Muscle of leg (tissue), 11 donors: ENCODE data around the gene ARHGAP31. TPM values are rescaled to one million over a fixed set of nuclear protein-coding genes. Genes with fewer than 3 reads are reported as not detected.
"Not testable (repeated sequence)": the region's sequence is repeated elsewhere in the genome, so short reads cannot be mapped to it uniquely, and the experiment has no call there.

ENCODE experiments used
- DNase-seq: peaks from one replicate; pipeline ENCODE4 v3.0.0; 2013
- H3K27ac ChIP-seq: one replicate; pipeline ENCODE4 v1.5.1; 2013; ENCODE audit warnings: mild to moderate bottlenecking, low read length, control low read depth
- H3K27me3 ChIP-seq: one replicate; pipeline ENCODE4 v1.6.1; 2013; ENCODE audit warnings: low read length; ENCODE audit not compliant: control insufficient read depth, insufficient read depth
- H3K36me3 ChIP-seq: one replicate; pipeline ENCODE4 v1.6.1; 2013; ENCODE audit warnings: low read length; ENCODE audit not compliant: control insufficient read depth, insufficient read depth
- H3K4me1 ChIP-seq: one replicate; pipeline ENCODE4 v1.6.1; 2013; ENCODE audit warnings: low read length; ENCODE audit not compliant: control insufficient read depth, insufficient read depth
- H3K4me3 ChIP-seq: one replicate; pipeline ENCODE4 v1.5.1; 2013; ENCODE audit warnings: low read length, control low read depth
- H3K9me3 ChIP-seq: replicated peaks from 2 replicates; pipeline ENCODE4 v1.6.1; 2013; ENCODE audit warnings: low read depth, low read length; ENCODE audit not compliant: control insufficient read depth
- whole genome bisulfite sequencing: methylation state at CpG from one replicate; pipeline ENCODE4 v1.1.5; 2013; ENCODE audit warnings: missing lambda C conversion rate; ENCODE audit not compliant: insufficient coverage; 5-methylcytosine and 5-hydroxymethylcytosine counted together
- polyA plus RNA-seq, 8 donors: library from polyadenylated mRNA; unstranded; fragments of 120-200 nt; gene quantifications; one replicate each; pipeline versions ENCODE4 v1.2.1 to v1.2.3, GENCODE V29; 2013; ENCODE audit warnings: inconsistent platforms in 1 of 8, low replicate concordance in 1 of 8; ENCODE audit not compliant: insufficient read length in 8 of 8, insufficient read depth in 1 of 8
- total RNA-seq: library from RNA; stranded (reverse); fragments of 120-200 nt; gene quantifications from one replicate; pipeline ENCODE4 v1.2.4, GENCODE V29; 2013

ARHGAP31 gene
- total and polyA plus RNA-seq, 9 donors: 7.7 to 18.4 (median 11.5) TPM

DNA sequence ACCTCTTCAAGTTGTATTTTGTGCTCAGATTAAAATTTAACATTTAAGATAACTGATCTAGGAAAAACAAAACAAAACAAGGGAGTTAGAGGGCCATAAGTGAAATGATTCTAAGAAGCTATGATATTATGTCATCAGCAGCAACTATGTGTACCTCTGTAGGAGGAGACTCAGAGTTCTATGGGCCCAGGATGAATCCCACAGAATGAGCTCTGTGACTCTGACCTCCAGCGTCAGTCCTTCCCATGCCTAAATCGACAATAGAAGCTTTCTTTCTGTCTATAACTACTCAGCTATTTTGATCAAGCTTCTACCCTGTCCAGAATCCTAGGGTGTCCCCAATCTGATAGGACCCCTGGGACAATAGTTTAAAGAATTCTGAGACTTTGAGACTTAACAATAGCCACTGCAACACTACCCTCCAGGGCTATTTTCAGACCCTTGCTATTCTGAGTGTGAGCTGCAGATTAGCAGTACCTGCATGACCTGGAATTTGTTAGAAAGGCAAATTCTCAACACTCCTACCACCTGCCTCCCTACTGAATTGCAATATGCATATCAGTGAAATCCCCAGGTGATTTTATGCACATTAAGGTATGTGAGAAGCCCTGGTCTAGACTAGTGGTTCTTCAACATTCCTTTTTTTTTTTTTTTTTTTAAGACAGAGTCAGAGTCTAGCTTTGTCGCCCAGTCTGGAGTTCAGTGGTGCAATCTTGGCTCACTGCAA is 66.7 kb downstream of the ARHGAP31 start:
- Histone ChIP-seq H3K4me3 (no peak overlapping the region), H3K4me1 (no peaks in the 10 kb centered on the region), H3K27ac (no peak overlapping the region), H3K36me3 (peaks cover 2% of the 10 kb centered on the region), H3K9me3 (no peaks in the 10 kb centered on the region), H3K27me3 (no peaks in the 10 kb centered on the region)
- DNase-seq: no peak
- WGBS: 86% methylated on average over 1 of the region's 3 CpGs

DNA sequence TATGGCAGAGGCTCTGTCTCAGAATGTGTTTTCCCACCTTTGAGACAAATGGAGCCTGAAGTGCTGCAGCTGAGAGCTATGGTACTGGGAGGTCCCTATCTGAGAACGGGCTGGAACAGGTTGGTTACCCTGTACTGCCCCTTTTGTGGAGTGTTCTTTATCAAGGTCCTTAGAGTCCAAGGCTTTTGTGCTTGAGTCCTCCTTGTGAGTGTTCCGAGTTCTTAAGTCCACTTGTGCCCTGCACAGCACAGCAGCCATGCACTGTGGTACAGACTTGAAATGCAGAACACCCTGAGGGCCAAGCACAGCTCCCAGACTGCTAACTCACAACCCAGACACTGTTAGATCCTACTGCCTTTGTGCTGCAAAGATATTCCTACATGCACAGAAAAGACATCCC is 67.8 kb downstream of the ARHGAP31 start:
- Histone ChIP-seq H3K4me3 (no peak overlapping the region), H3K9me3 (no peaks in the 10 kb centered on the region), H3K36me3 (peaks cover 2% of the 10 kb centered on the region), H3K27ac (no peak overlapping the region), H3K27me3 (no peaks in the 10 kb centered on the region), H3K4me1 (no peaks in the 10 kb centered on the region)
- DNase-seq: no peak
- WGBS: 100% methylated on average over 1 of the region's 2 CpGs

DNA sequence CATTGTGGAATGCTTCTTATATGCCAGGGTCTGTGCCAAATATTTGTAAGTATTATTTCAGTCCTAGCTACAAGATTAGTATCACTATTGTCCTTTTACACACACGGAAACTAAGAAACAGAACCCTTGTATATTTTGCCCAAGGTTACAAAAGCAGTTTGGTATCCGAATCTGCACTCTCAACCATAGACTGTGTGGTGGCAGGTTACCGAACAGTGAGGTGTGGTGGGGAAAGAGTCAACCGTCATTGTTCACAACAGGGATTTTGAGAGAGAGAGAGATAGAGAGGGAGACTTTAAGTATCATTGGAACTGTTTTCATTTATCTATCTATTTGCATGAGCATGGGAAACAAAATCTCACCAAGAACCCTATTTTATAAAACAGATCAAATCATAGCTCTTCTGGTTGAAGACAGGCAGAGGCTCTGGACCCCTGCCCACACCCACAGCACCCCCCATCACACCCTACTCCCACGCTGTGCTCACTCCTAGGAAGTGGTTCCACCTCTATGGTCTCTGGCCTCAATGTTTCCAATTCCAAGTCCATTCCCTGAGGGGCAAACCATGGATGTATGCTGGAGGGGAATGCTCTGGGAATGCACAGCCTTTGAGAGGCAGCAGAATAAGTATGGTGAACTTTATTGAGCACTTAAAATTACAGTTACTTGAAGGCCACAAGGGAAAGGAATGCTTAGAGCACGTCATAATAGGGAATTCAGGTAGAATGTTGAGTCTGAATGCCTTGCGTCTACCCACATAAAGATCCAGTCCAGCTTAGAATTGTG is 69.0 kb downstream of the ARHGAP31 start:
- no peaks in the 10 kb centered on the region for H3K4me1 ChIP-seq
- WGBS: 85% methylated on average over 2 of the region's 7 CpGs
- H3K36me3 ChIP-seq: peaks cover 2% of the 10 kb centered on the region
- no peaks in the 10 kb centered on the region for H3K27me3 ChIP-seq
- H3K27ac ChIP-seq: no peak overlapping the region
- no peak overlapping the region for H3K4me3 ChIP-seq
- DNase-seq: no peak
- H3K9me3 ChIP-seq: no peaks in the 10 kb centered on the region

DNA sequence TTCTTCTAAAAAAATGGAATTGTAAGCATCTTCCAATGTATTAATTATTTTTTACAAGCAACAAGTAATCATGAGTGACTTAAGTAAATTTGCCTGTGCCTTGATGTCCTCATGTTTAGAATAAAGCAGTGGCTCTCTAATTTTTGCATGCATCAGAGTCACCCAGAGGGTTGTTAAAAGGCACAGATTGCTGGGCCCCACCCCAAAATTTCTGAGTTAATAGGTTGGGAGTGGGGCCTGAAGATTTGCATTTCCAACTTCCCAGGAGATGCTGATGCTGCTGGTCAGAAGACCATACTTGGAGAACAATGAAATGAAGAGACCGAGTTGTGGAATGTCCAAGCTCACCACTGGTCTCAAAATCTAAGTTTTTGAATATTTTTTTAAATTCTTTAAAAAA is 70.2 kb downstream of the ARHGAP31 start:
- H3K27me3 ChIP-seq: no peaks in the 10 kb centered on the region
- no peak for DNase-seq
- no CpG with 5 or more reads among the region's 1 CpG for WGBS
- H3K36me3 ChIP-seq: peaks cover 2% of the 10 kb centered on the region
- H3K4me1 ChIP-seq: no peaks in the 10 kb centered on the region
- no peak overlapping the region for H3K4me3 ChIP-seq
- H3K9me3 ChIP-seq: no peaks in the 10 kb centered on the region
- no peak overlapping the region for H3K27ac ChIP-seq

DNA sequence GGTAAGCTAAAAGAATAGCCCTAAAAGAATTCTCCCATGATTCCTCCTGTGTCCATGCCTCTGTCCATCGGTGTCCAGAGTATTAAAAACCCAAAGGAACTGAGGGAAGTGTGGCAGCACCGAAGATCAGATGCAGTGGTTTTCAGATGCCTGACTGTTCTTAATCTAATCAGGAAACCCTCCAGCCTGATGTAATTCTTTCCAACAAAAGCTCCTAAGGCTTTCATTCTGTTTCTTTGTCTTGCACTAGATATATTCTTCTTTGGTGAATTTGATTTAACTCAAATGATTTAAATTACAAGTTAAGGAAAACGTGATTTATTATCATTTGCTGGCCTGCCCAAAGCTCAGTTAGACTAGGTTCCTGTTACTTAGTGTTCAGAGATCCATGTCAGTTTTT is 71.2 kb downstream of the ARHGAP31 start:
- H3K27me3 ChIP-seq: no peaks in the 10 kb centered on the region
- no peaks in the 10 kb centered on the region for H3K9me3 ChIP-seq
- no peaks in the 10 kb centered on the region for H3K4me1 ChIP-seq
- no peak overlapping the region for H3K27ac ChIP-seq
- no peak overlapping the region for H3K4me3 ChIP-seq
- no CpG with 5 or more reads among the region's 3 CpGs for WGBS
- H3K36me3 ChIP-seq: peaks cover 2% of the 10 kb centered on the region
- no peak for DNase-seq

DNA sequence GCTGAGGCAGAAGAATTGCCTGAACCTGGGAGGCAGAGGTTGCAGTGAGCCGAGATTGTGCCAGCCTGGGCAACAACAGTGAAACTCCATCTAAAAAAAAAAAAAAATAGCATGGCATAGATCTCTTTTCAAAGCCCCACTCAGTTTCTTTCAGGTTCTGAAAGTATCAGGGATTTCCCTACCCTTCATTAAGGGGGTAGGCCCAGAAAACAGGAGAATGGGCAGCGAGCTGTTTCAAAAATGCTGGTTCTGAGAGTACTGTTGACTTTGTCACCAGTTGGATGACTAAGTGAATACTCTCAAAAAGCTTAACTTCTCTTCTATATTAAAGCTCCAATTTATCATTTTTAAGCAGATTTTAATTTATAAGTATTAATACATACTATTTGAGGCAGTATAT is 72.8 kb downstream of the ARHGAP31 start:
- no peak for DNase-seq
- no peaks in the 10 kb centered on the region for H3K9me3 ChIP-seq
- no CpG with 5 or more reads among the region's 2 CpGs for WGBS
- peaks cover 2% of the 10 kb centered on the region for H3K36me3 ChIP-seq
- H3K27ac ChIP-seq: no peak overlapping the region
- H3K27me3 ChIP-seq: no peaks in the 10 kb centered on the region
- no peak overlapping the region for H3K4me3 ChIP-seq
- H3K4me1 ChIP-seq: no peaks in the 10 kb centered on the region

DNA sequence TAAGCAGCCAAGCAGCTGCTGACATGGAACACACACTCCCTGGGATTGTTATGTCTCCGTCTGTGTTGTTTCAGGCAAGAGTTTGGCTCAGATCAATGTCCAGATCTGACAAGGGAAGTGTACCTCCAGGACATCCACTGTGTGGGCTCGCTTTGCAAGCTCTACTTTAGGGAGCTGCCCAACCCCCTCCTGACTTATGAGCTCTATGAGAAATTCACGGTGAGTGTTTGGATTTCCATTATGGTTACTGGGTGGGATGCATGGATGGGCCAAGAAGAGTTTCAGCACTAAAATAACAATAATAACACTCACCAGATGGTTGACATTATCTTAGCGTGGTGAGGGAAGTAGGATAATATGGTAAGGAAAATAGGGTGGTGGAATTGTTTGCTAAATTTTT is 74.1 kb downstream of the ARHGAP31 start:
- Histone ChIP-seq H3K27ac (no peak overlapping the region), H3K36me3 (peaks cover 2% of the 10 kb centered on the region), H3K4me3 (no peak overlapping the region), H3K27me3 (no peaks in the 10 kb centered on the region), H3K9me3 (no peaks in the 10 kb centered on the region), H3K4me1 (no peaks in the 10 kb centered on the region)
- 86% methylated on average over 1 of the region's 4 CpGs for WGBS
- DNase-seq: no peak

DNA sequence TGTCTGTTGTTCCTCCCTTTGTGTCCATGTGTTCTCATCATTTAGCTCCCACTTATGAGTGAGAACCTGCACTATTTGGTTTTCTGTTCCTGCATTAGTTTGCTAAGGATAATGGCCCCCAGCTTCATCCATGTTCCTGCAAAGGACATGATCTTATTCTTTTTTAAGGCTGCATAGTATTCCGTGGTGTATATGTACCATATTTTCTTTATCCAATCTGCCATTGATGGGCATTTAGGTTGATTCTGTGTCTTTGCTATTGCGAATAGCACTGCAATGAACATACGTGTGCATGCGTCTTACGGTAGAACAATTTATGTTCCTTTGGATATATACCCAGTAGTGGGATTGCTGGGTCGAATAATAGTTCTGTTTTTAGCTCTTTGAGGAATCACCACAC is 77.6 kb downstream of the ARHGAP31 start:
- not testable (repeated sequence) for H3K4me1 ChIP-seq, DNase-seq, H3K4me3 ChIP-seq, H3K27me3 ChIP-seq, H3K36me3 ChIP-seq, H3K27ac ChIP-seq, H3K9me3 ChIP-seq
- no CpG with 5 or more reads among the region's 6 CpGs for WGBS

DNA sequence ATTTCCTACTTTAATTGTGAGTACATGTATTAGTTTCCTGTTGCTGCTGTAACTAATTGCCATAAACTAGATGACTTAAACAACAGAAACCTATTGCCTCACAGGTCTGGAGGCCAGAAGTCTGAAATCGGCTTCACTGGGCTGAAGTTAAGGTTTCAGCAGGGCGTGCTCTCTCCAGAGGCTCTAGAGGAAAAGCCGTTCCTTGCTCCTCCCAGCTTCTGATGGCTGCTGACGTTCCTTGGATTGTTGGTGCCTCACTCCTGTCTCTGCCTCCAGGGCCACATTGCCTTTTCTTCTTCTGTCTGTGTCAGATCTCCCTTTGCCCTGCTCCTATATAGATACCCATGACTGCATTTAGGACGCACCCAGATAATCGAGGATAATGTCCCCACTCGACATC is 80.9 kb downstream of the ARHGAP31 start:
- Histone ChIP-seq H3K27me3 (no peaks in the 10 kb centered on the region), H3K9me3 (no peaks in the 10 kb centered on the region), H3K36me3 (no peaks in the 10 kb centered on the region), H3K4me3 (no peak overlapping the region), H3K27ac (no peak overlapping the region), H3K4me1 (no peaks in the 10 kb centered on the region)
- 77% methylated on average over 7 of the region's 7 CpGs for WGBS
- DNase-seq: no peak

DNA sequence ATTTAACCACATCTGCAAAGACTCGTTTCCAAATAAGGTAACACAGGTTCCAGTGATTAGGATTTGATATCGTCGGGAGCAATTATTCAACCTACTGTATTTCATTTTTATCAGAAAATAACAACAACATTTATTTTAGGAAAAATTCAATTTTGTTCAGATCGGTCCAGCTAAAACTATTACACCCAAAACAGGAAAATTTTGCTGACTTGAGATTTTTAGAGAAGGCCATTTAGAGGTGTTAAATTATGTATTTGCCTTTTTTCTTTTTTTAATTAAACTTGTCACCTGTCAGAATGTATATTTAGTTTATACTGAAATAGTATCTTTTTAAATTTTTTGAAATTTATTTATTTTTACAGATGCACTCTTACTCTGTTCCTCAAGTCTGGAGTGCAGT is 81.3 kb downstream of the ARHGAP31 start:
- Histone ChIP-seq H3K9me3 (no peaks in the 10 kb centered on the region), H3K27ac (no peak overlapping the region), H3K27me3 (no peaks in the 10 kb centered on the region), H3K4me3 (no peak overlapping the region), H3K36me3 (peaks cover 1% of the 10 kb centered on the region), H3K4me1 (no peaks in the 10 kb centered on the region)
- no peak for DNase-seq
- WGBS: no CpG with 5 or more reads among the region's 4 CpGs
